ENCODE measurements around the gene EVX2. TPM values are rescaled to one million over a fixed set of nuclear protein-coding genes. Genes with fewer than 3 reads are reported as not detected.
A peak's percentile ranks its signal among the peaks of the same experiment; 100 is the strongest.

The EVX2 gene
- total and polyA plus RNA-seq, 9 of the 15 experiments (the other 6 are each of a cell fraction or from before 2014, with no cell fraction given), result not detected

DNA sequence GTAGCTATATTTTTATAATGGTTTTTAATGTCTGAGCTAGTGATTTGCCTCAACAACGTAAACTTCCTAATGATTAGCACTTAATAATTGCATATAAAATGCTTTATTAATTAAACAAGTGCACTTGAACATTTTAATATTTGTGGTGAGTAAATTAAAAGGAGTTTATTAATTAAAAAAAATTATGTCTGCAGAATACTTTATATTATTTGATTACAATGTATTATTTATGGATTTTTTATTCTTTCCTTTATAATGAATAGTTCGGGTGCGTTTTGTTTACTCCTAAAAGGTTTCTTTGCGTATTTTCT, 48.0 kb upstream of the EVX2 start:
- H3K9me3 ChIP-seq (replicated peaks; ENCODE audit: control insufficient read depth, insufficient read depth, low read depth, low read length), result no peaks in the 10 kb centered on the region
- no TSS peak for BruUV-seq (replicated peaks)
- no peak overlapping the region for H3K9ac ChIP-seq (ENCODE audit: insufficient read depth in 1 of 2, low read depth in 2 of 2, low read length in 2 of 2)
- no peak for ATAC-seq
- peaks cover 51 to 73% of the 10 kb centered on the region in 2 experiments for H3K27me3 ChIP-seq (ENCODE audit: control insufficient read depth in 2 of 2, insufficient read depth in 2 of 2, low read length in 2 of 2)
- 8% methylated on average over 4 of the region's 4 CpGs for WGBS (ENCODE audit: insufficient coverage, low coverage, missing lambda C conversion rate)
- H3K9me1 ChIP-seq (ENCODE audit: control insufficient read depth, insufficient read depth, low read length), result no peaks in the 10 kb centered on the region
- no peak for FAIRE-seq
- intact Hi-C loops (cut with micrococcal nuclease), result no loop called here
- POLR2A ChIA-PET, result interaction anchor here (0.9 to 1.7 kb wide), 2 partner anchors 316 to 486 kb away, joined by 3 read pairs; no protein-coding TSS in a partner anchor
- H3K27ac ChIP-seq (ENCODE audit: extremely low read depth, low read depth, low read length), result no peak overlapping the region
- H3K4me2 ChIP-seq (ENCODE audit: insufficient read depth, low read length), result no peak overlapping the region
- no peak for DNase-seq (ENCODE audit: extremely low read depth in 1 of 4, low spot score in 3 of 4)
- no peaks in the 10 kb centered on the region for H3K79me2 ChIP-seq (ENCODE audit: control insufficient read depth, insufficient read depth, low read length)
- H3K4me1 ChIP-seq (replicated peaks in 1 of 2; ENCODE audit: control insufficient read depth in 2 of 2, insufficient read depth in 2 of 2, low read length in 2 of 2), result peaks cover 0 to 26% of the 10 kb centered on the region in 2 experiments; a peak in 2 of 5 replicates
- CTCF ChIA-PET (ENCODE audit: low intra/inter-chr PET ratio), result no interaction called here
- peak; percentile 77 for TF ChIP-seq DACH1 (IDR thresholded peaks at IDR 0.05; ENCODE audit: partially characterized antibody)
- TF ChIP-seq CSDE1 (IDR thresholded peaks at IDR 0.05), result no peak
- no peak for TF ChIP-seq DMBX1 (CRISPR knock-in tag; IDR thresholded peaks at IDR 0.05; ENCODE audit: borderline replicate concordance)
- TF ChIP-seq, protein P1, sequence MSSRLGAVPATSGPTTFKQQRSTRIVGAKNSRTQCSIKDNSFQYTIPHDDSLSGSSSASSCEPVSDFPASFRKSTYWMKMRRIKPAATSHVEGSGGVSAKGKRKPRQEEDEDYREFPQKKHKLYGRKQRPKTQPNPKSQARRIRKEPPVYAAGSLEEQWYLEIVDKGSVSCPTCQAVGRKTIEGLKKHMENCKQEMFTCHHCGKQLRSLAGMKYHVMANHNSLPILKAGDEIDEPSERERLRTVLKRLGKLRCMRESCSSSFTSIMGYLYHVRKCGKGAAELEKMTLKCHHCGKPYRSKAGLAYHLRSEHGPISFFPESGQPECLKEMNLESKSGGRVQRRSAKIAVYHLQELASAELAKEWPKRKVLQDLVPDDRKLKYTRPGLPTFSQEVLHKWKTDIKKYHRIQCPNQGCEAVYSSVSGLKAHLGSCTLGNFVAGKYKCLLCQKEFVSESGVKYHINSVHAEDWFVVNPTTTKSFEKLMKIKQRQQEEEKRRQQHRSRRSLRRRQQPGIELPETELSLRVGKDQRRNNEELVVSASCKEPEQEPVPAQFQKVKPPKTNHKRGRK (tag; IDR thresholded peaks at IDR 0.05), result peak; percentile 58; the same call in 1 of the 2 replicates
- H3K36me3 ChIP-seq (ENCODE audit: control insufficient read depth, insufficient read depth, low read length), result no peaks in the 10 kb centered on the region
- in situ Hi-C loops (cut with MboI), result loop anchor here (25.0 kb wide), 2 partner anchors 680 to 1630 kb away; no protein-coding TSS in a partner anchor
- H2AFZ ChIP-seq (ENCODE audit: low read depth, low read length), result no peak overlapping the region
- H4K20me1 ChIP-seq (replicated peaks; ENCODE audit: control insufficient read depth, insufficient read depth, low read length), result 0 out of 2 replicates have a peak, but pooled peaks cover 5% of the 10 kb centered on the region
- no peak overlapping the region for H3K4me3 ChIP-seq
